T-helper 2 cell (primary cell): ENCODE measurements around the gene IL4R.
A peak's percentile ranks its signal among the peaks of the same experiment; 100 is the strongest.

Experiments
- DNase-seq, 5 experiments: peaks; one replicate each; pipeline versions ENCODE4 v3.0.0 to v3.0.0-alpha.2; 2012 to 2022

The IL4R gene

GRCh38 chr16:27330542-27330941 lies 16.8 kb downstream of the IL4R start:
- peak in 1 of 5 experiments; percentile 69 for DNase-seq

- DNase-seq: no peak
Measured at GRCh38 chr16:27332105-27332504, 18.3 kb downstream of the IL4R start.

DNA sequence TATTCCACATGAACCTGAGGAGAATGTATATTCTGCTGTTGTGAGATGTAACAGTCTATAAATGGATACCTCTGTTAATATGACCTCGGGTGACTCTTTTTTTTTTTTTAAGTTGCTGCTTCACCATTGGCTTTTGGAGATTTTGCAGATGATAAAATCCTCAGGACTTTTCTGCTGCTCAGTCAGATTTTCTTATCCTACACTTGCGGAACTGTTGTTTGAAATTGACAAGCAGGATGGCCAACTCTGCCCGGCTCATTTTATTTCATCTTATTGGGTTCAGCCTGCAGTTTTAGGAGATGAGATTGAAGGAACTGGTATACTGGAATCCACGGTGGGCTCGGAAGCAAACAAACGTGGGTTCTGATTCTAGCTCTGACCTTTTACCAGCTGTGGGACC lies 19.3 kb downstream of the IL4R start:
- no peak for DNase-seq

GRCh38 chr16:27333549-27333948 lies 19.8 kb downstream of the IL4R start:
- DNase-seq: no peak

GRCh38 chr16:27334192-27334764 lies 20.5 kb downstream of the IL4R start:
- DNase-seq: no peak

DNA sequence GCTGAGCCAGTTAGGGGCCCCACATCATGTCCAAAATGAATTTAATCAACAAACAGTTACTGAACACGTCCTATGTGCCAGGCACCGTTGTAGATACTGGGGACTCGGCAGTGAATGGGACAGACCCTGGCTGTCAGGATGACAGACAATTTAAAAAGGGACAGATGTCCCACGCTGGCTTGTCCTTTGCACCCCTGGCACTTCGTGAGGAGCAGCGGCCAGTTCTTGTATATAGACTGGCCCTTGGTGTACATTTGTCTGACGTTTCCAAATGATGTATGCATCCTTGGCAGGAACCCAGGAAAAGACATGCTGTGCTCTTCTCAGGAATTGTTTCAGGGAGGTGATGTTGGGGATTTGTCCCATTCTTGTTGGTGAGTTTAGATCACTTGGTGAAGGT lies 21.1 kb downstream of the IL4R start:
- DNase-seq: no peak

GRCh38 chr16:27335349-27336053 lies 21.7 kb downstream of the IL4R start:
- no peak for DNase-seq

DNA sequence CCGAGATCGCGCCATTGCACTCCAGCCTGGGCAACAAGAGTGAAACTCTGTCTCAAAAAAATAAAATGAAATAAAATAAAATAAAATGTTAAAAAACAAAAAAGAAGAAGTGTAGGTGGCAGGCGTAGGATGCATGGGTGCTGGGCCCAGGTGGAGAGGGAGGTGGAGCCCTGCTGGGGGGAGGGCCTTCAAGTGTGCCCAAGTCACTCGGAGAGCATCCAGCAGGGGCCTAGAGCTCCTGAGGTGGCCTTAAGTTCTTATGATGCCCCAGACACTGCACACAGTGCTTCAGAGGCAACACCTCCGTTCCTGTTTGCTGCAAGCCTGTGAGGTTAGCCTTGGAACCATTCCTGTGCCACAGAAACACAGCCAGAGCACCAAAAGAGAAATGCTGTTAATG lies 23.2 kb downstream of the IL4R start:
- DNase-seq: peak in 1 of 5 experiments; percentile 39

DNA sequence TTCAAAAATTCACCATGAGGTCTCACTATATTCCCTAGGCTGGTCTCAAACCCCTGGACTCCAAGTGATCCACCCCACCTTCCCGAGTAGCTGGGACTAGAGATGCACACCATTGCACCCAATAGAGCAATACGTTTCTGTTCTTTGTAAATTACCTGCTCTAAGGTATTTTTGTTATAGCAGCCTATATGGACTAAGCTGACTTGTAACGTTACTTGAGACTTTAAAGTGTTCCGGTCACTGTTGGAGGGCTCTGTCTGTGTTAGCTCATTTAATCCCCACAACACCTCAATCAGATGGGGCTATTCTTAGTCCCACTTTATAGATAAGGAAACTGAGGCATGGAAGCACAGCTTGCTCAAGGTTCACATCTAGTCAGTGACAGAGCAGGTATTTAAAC lies 25.4 kb downstream of the IL4R start:
- DNase-seq: no peak

- no peak for DNase-seq
Measured at GRCh38 chr16:27340654-27341053, 26.9 kb downstream of the IL4R start.

DNA sequence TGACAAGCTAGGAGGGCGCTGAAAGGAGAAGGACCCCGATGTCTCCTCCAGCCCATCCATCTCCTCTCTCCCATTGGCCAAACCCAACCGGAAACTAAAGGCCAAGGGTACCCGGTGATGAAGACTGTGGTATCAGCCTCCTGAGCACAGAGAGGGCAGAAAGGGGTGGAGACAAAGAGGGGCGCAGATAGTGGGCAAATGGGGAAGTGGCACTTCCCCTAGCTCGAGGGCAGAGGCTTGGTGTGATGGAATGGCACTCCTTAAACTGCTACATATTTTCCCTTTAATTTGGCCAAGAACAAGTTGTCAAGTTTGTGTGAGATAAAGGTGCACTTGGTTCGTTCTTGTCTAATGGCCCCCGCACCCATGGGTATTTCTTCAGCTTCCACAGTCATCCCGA lies 27.8 kb downstream of the IL4R start:
- DNase-seq: no peak

DNA sequence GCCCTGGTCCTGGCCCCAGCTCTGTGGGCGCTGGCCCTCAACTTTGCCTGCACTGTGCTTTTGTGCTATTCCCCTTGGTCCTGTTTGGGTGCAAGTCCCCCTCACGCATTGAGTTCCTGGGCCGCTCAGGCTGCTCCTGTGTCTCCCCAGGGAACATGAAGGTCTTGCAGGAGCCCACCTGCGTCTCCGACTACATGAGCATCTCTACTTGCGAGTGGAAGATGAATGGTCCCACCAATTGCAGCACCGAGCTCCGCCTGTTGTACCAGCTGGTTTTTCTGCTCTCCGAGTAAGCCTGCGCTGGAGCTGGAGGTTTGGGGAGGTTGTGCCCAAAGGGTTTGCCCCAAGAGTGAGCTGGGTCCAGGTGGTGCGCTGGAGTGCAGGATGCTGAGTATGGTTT lies 28.2 kb downstream of the IL4R start:
- no peak for DNase-seq

- DNase-seq: no peak
Measured at GRCh38 chr16:27344721-27345120, 30.9 kb downstream of the IL4R start.

- DNase-seq: no peak
Measured at GRCh38 chr16:27345201-27345600, 31.4 kb downstream of the IL4R start.

DNA sequence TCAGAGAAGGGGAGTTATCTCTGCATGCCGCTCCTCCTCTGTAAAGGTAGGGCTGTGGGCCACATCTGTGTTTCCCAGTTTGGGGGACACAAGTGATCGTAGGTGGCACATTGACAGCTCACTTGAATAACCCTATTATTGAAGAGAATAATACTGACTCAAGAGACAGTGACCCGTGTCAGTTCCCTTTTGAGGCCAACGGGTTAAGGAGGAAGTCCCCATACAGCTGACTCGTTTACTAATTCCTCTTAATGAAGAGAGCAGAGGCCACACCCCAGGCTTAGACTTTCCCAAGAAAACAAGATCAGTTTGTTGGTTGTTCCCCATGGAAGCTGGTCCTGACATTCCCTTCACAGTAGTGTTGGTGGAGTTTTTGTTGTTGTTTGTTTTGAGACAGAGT lies 33.0 kb downstream of the IL4R start:
- DNase-seq: no peak

- DNase-seq: no peak
Measured at GRCh38 chr16:27347930-27348685, 34.3 kb downstream of the IL4R start.

GRCh38 chr16:27349276-27349675 lies 35.5 kb downstream of the IL4R start:
- no peak for DNase-seq

- DNase-seq: no peak
Measured at GRCh38 chr16:27350006-27350405, 36.2 kb downstream of the IL4R start.

DNA sequence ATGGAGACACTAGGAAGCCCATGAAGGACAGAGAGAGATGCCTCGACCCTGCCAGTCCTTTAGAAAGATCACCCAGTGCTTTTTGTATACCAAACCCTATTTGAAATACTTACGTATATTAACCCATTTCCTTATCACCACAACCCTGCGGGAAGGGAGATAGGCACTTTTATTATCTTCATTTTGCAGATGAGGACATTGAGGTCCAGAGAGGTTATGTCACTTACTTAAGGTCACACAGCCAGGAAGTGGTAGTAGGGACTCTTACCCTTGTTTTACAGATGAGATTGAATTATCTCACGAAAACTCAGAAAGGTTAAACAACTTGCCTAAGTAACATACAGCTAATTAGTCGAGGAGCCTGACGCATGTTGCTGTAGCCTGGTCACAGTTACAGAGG lies 38.2 kb downstream of the IL4R start:
- no peak for DNase-seq

DNA sequence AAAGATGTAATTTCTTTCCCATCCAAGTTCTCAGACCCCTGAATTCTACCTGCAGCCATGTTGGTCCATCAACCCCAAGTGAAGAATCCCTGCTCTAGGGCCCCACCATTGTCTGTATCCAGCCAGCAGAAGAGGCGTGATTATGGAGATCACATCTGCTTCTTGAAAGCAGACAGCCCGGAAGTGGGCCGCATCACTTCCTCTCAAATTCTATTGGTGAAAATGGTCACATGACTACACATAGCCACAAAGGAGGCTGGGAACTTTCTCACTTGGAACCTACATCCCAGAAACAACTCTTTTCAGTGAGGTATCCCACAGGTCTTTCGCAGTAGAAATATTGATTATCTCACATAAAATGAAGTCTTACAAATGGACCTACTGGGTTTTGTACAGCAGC lies 40.1 kb downstream of the IL4R start:
- DNase-seq: peak in 1 of 5 experiments; percentile 50

DNA sequence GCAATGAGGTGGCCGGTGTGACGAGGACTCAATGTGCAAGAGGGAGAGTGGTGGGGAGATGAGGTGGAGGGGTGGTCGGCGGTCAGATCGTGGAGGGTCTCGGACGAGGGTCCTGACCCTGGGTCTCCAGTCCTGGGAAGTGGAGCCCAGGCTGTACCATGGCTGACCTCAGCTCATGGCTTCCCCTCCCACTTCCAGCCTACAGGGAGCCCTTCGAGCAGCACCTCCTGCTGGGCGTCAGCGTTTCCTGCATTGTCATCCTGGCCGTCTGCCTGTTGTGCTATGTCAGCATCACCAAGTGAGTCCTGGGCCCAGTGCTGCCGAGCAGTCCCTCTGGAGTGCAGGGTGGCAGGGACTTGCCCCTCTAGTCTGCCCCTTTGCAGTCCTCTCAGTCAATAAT lies 41.8 kb downstream of the IL4R start:
- DNase-seq: peak in 3 of 5 experiments; percentile 22 to 68 (median 33)

DNA sequence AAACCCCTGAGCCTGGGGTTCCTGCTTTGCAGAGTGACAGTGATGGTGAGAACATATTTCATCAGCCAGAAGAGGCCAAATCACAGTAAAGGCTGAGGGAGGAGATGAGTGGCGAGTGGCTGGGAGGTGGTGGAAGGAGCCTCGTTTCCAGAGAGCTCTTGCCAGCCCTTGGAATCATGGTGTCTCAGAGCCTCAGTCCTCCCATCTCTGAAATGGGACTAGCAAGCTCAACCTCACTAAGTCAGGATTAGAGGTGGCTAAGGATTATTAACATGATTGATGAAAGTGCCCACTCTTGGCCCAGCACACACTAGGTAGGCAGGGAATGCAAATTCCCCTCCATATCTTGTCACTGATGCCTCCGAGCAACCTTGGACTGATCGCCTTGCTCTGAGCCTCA lies 43.0 kb downstream of the IL4R start:
- DNase-seq: no peak

- DNase-seq: no peak
Measured at GRCh38 chr16:27359051-27359450, 45.3 kb downstream of the IL4R start.

- no peak for DNase-seq
Measured at GRCh38 chr16:27359615-27360014, 45.8 kb downstream of the IL4R start.
